GM23338 (cell line): ENCODE measurements around the gene RS1.

Experiments
- CREB1 ChIP-seq: fragments of 250-450 bp; sonication (Bioruptor Pico); IDR thresholded peaks from 2 replicates; pipeline ENCODE4 v1.5.0; 2020; ENCODE audit warnings: low read depth, mild to moderate bottlenecking, moderate library complexity
- ETS1 ChIP-seq: IDR thresholded peaks from 2 replicates; pipeline ENCODE4 v1.6.1; 2016; ENCODE audit warnings: antibody characterized with exemption
- EZH2 ChIP-seq: fragments of 200-600 bp; sonication (generic); IDR thresholded peaks from one replicate; pipeline ENCODE4 v1.8.0; 2017; ENCODE audit warnings: antibody characterized with exemption, mild to moderate bottlenecking, low read depth; ENCODE audit not compliant: unreplicated experiment
- EZH2phosphoT487 ChIP-seq: fragments of 200-600 bp; sonication (generic); IDR thresholded peaks from one replicate; pipeline ENCODE4 v1.8.1; 2018; ENCODE audit warnings: antibody characterized with exemption; ENCODE audit not compliant: unreplicated experiment
- JUNB ChIP-seq: IDR thresholded peaks from one replicate; pipeline ENCODE4 v1.6.1; 2016; ENCODE audit warnings: antibody characterized with exemption; ENCODE audit not compliant: unreplicated experiment
- POLR2AphosphoS5 ChIP-seq: IDR thresholded peaks from 2 replicates; pipeline ENCODE4 v1.6.1; 2016; ENCODE audit warnings: antibody characterized with exemption, low read depth
- REST ChIP-seq: IDR thresholded peaks from one replicate; pipeline ENCODE4 v1.6.1; 2018; ENCODE audit warnings: antibody characterized with exemption; ENCODE audit not compliant: unreplicated experiment
- ZNF114 ChIP-seq: fragments of 250-450 bp; sonication (Bioruptor Pico); IDR thresholded peaks from 2 replicates; pipeline ENCODE4 v1.5.0; 2020; ENCODE audit warnings: mild to moderate bottlenecking, moderate library complexity
- ZNF331 ChIP-seq: fragments of 250-450 bp; sonication (Bioruptor Pico); IDR thresholded peaks from 2 replicates; pipeline ENCODE4 v1.5.0; 2020; ENCODE audit warnings: low read depth, mild to moderate bottlenecking, moderate library complexity
- ZNF462 ChIP-seq: fragments of 250-450 bp; sonication (Bioruptor Pico); IDR thresholded peaks from 2 replicates; pipeline ENCODE4 v1.5.0; 2020; ENCODE audit warnings: mild to moderate bottlenecking, moderate library complexity
- TF ChIP-seq, protein P1 (sequence below), 2 experiments: fragments of 200-600 bp in 1 of 2; sonication (generic) in 1 of 2; conservative IDR thresholded peaks; 2 replicates each; pipeline versions ENCODE4 v1.5.1 to v1.6.1; 2016 to 2017; ENCODE audit warnings: antibody characterized with exemption in 2 of 2, low read depth in 2 of 2, mild to moderate bottlenecking in 2 of 2, moderate library complexity in 1 of 2

GRCh38 chrX:18701621-18702361 lies 29.9 kb upstream of the RS1 start:
- TF ChIP-seq, protein P1, sequence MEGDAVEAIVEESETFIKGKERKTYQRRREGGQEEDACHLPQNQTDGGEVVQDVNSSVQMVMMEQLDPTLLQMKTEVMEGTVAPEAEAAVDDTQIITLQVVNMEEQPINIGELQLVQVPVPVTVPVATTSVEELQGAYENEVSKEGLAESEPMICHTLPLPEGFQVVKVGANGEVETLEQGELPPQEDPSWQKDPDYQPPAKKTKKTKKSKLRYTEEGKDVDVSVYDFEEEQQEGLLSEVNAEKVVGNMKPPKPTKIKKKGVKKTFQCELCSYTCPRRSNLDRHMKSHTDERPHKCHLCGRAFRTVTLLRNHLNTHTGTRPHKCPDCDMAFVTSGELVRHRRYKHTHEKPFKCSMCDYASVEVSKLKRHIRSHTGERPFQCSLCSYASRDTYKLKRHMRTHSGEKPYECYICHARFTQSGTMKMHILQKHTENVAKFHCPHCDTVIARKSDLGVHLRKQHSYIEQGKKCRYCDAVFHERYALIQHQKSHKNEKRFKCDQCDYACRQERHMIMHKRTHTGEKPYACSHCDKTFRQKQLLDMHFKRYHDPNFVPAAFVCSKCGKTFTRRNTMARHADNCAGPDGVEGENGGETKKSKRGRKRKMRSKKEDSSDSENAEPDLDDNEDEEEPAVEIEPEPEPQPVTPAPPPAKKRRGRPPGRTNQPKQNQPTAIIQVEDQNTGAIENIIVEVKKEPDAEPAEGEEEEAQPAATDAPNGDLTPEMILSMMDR (conservative IDR thresholded peaks at IDR 0.05; ENCODE audit: low read depth in 2 of 2), result no peak
- no peak for TF ChIP-seq ZNF114 (CRISPR knock-in tag)
- no peak for TF ChIP-seq POLR2AphosphoS5
- no peak for TF ChIP-seq REST
- no peak for TF ChIP-seq JUNB
- no peak for TF ChIP-seq ZNF462 (CRISPR knock-in tag)
- TF ChIP-seq ZNF331, result no peak
- TF ChIP-seq EZH2phosphoT487, result no peak
- no peak for TF ChIP-seq CREB1
- no peak for TF ChIP-seq EZH2
- no peak for TF ChIP-seq ETS1
